Lung (tissue), 12 donors: ENCODE results near the gene TRPM3. TPM values are rescaled to one million over a fixed set of nuclear protein-coding genes. Genes with fewer than 3 reads are reported as not detected.

Source experiments
- ATAC-seq: fragments of 200-7000 bp; cut with Tn5 transposase; one replicate; pipeline ENCODE4 v1.9.1; 2020; ENCODE audit warnings: moderate number of reproducible peaks; ENCODE audit not compliant: insufficient read depth, low FRiP score
- DNase-seq, 3 donors: peaks; one replicate each; pipeline ENCODE4 v3.0.0-alpha.2; 2013 to 2017
- H3K27ac ChIP-seq, 2 donors: one replicate each; pipeline ENCODE4 v1.5.1; 2013; ENCODE audit warnings: mild to moderate bottlenecking in 2 of 2, moderate library complexity in 2 of 2, control low read depth in 1 of 2, inconsistent platforms in 1 of 2, low read depth in 1 of 2, low read length in 1 of 2
- H3K27me3 ChIP-seq, 3 donors: one replicate each; pipeline ENCODE4 v1.5.1; 2013; ENCODE audit warnings: low read length in 2 of 3; ENCODE audit not compliant: control insufficient read depth in 3 of 3, insufficient read depth in 3 of 3
- H3K36me3 ChIP-seq, 4 donors: one replicate each; pipeline ENCODE4 v1.5.1; 2013; ENCODE audit warnings: low read length in 4 of 4, mild to moderate bottlenecking in 1 of 4, moderate library complexity in 1 of 4; ENCODE audit not compliant: control insufficient read depth in 4 of 4, insufficient read depth in 4 of 4
- H3K4me1 ChIP-seq, 5 donors: one replicate each; pipeline ENCODE4 v1.5.1; 2013; ENCODE audit warnings: low read length in 5 of 5, mild to moderate bottlenecking in 2 of 5, moderate library complexity in 1 of 5; ENCODE audit not compliant: control insufficient read depth in 5 of 5, insufficient read depth in 5 of 5
- H3K4me3 ChIP-seq: one replicate; pipeline ENCODE4 v1.5.1; 2013; ENCODE audit warnings: mild to moderate bottlenecking, control low read depth, moderate library complexity
- H3K9ac ChIP-seq, 2 donors: one replicate each; pipeline ENCODE4 v1.5.1; 2013; ENCODE audit warnings: low read length in 2 of 2, control low read depth in 1 of 2; ENCODE audit not compliant: insufficient read depth in 1 of 2
- H3K9me3 ChIP-seq, 4 donors: one replicate each; pipeline ENCODE4 v1.5.1; 2013; ENCODE audit warnings: low read length in 3 of 4, mild to moderate bottlenecking in 1 of 4, moderate library complexity in 1 of 4; ENCODE audit not compliant: control insufficient read depth in 4 of 4, insufficient read depth in 3 of 4
- CTCF ChIP-seq: IDR thresholded peaks from 2 replicates; pipeline ENCODE4 v1.5.1; 2012; ENCODE audit warnings: mild to moderate bottlenecking; ENCODE audit errors: control extremely low read depth, extremely low read depth
- WGBS, 2 donors: extraction: QIAGEN DNeasy Blood & Tissue Kit; methylation state at CpG; one replicate each; pipeline ENCODE4 v1.1.7; 2013; 5-methylcytosine and 5-hydroxymethylcytosine counted together
- polyA plus RNA-seq, 2 donors: library from polyadenylated mRNA; stranded (reverse); fragments of 200-250 nt; gene quantifications; one replicate each; pipeline ENCODE4 v1.2.1, GENCODE V29; 2013
- total RNA-seq, 2 donors: library from RNA; depleted of rRNA in 1 of 2; stranded (reverse); fragments of >200 nt in 1 of 2; gene quantifications; one replicate each; pipeline ENCODE4 v1.2.1, GENCODE V29; 2014 to 2021
- donor health status: control.
- donor health status: control.
- donor health status: Bipolar disorder and iron deficiency.
- donor health status: healthy.
- donor health status: DM: yes; HTN: yes; CAD: no.

TRPM3 gene
- total and polyA plus RNA-seq, 4 donors = 0.02 to 1.4 (median 0.49) TPM; not detected in 1

GRCh38 chr9:70679845-70680244 lies 441.6 kb downstream of the TRPM3 start:
- Histone ChIP-seq H3K27ac (no peak overlapping the region), H3K4me1 (peaks cover 0 to 1% (median 0%) of the 10 kb centered on the region in 5 donors), H3K36me3 (no peaks in the 10 kb centered on the region), H3K27me3 (no peaks in the 10 kb centered on the region), H3K9me3 (peaks cover 0 to 4% (median 0%) of the 10 kb centered on the region in 4 donors), H3K4me3 (no peak overlapping the region), H3K9ac (no peak overlapping the region)
- WGBS, 2 donors = 85 to 88% methylated on average over 4 of the region's 4 CpGs
- ATAC-seq (no peak), DNase-seq (no peak)
- no peak for TF ChIP-seq CTCF

- H3K4me3 ChIP-seq = no peak overlapping the region
- WGBS, 2 donors = 79 to 87% methylated on average over 4 of the region's 4 CpGs
- DNase-seq (no peak), ATAC-seq (no peak)
- H3K4me1 ChIP-seq = peaks cover 0 to 1% (median 0%) of the 10 kb centered on the region in 5 donors
- no peak overlapping the region for H3K9ac ChIP-seq
- TF ChIP-seq CTCF = no peak
- no peaks in the 10 kb centered on the region for H3K36me3 ChIP-seq
- no peaks in the 10 kb centered on the region for H3K27me3 ChIP-seq
- peaks cover 0 to 4% (median 0%) of the 10 kb centered on the region in 4 donors for H3K9me3 ChIP-seq
- H3K27ac ChIP-seq = no peak overlapping the region
These were observed 443.3 kb downstream of the TRPM3 start for GRCh38 chr9:70678153-70678552.

- no peak for TF ChIP-seq CTCF
- Histone ChIP-seq H3K4me1 (peaks cover 0 to 1% (median 0%) of the 10 kb centered on the region in 5 donors), H3K4me3 (no peak overlapping the region), H3K36me3 (no peaks in the 10 kb centered on the region), H3K27ac (no peak overlapping the region), H3K9ac (no peak overlapping the region), H3K27me3 (no peaks in the 10 kb centered on the region), H3K9me3 (peaks cover 0 to 4% (median 0%) of the 10 kb centered on the region in 4 donors)
- ATAC-seq (no peak), DNase-seq (peak in 1 of 3 donors; percentile 11)
- 84 to 89% methylated on average over 5 of the region's 5 CpGs for WGBS, 2 donors
These were observed 444.2 kb downstream of the TRPM3 start for GRCh38 chr9:70677055-70677735.
